GM10266 (cell line): ENCODE data around the gene FXYD4.
"Not testable (repeated sequence)": the region's sequence is repeated elsewhere in the genome, so short reads cannot be mapped to it uniquely, and the experiment has no call there.

Experiments used
- DNase-seq: peaks from one replicate; pipeline ENCODE4 v3.0.0; 2012; ENCODE audit errors: extremely low spot score
- TF ChIP-seq, protein P1 (sequence below): IDR thresholded peaks from 2 replicates; pipeline ENCODE4 v1.5.1; 2012; ENCODE audit warnings: mild to moderate bottlenecking, low read depth; ENCODE audit not compliant: control insufficient read depth, insufficient read depth; ENCODE audit errors: missing control alignments

The FXYD4 gene

DNA sequence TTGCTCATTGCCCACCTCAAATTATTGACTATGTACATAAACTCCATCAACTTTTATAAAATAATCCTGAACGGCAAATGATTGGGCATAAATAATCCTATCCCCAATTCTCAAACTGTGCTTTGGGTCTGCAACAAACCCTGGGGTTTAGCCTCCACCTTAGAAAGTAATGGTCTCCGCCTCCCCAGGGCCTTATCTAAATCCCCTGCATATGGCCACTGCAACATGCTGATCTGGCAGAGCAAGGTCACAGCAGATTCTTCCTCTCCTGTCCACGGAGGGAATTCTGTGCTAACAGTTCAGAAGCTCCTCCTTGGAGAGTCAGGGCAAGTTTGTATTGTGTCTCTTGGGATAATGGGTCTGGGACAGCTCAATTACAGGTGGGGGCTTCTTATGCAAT lies 18.4 kb downstream of the FXYD4 start:
- TF ChIP-seq, protein P1, sequence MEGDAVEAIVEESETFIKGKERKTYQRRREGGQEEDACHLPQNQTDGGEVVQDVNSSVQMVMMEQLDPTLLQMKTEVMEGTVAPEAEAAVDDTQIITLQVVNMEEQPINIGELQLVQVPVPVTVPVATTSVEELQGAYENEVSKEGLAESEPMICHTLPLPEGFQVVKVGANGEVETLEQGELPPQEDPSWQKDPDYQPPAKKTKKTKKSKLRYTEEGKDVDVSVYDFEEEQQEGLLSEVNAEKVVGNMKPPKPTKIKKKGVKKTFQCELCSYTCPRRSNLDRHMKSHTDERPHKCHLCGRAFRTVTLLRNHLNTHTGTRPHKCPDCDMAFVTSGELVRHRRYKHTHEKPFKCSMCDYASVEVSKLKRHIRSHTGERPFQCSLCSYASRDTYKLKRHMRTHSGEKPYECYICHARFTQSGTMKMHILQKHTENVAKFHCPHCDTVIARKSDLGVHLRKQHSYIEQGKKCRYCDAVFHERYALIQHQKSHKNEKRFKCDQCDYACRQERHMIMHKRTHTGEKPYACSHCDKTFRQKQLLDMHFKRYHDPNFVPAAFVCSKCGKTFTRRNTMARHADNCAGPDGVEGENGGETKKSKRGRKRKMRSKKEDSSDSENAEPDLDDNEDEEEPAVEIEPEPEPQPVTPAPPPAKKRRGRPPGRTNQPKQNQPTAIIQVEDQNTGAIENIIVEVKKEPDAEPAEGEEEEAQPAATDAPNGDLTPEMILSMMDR = no peak
- no peak for DNase-seq

DNA sequence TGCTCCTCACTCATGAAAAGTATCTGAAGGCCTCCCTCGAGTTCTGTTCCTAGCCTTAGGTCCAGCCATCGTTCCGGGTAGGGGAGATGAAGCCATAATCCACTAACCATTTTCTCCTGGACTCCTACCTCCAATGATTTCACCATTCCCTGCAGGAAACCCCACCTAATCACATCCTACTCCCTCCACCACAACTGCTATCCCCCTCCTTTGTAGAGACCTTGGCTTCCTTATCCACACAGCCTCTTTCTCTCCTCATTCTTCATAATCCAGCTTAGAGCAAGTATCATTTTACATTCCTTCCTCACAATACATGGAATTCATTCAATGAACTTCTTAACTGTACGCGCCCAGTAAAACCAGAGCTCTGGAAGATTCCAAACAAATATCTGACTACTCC lies 18.9 kb downstream of the FXYD4 start:
- no peak for DNase-seq

GRCh38 chr10:43390759-43391158 lies 19.3 kb downstream of the FXYD4 start:
- DNase-seq = no peak
- TF ChIP-seq, protein P1 = no peak

More for the DNA sequence above, 18.9 kb downstream of the FXYD4 start:
- TF ChIP-seq, protein P1 = no peak

DNA sequence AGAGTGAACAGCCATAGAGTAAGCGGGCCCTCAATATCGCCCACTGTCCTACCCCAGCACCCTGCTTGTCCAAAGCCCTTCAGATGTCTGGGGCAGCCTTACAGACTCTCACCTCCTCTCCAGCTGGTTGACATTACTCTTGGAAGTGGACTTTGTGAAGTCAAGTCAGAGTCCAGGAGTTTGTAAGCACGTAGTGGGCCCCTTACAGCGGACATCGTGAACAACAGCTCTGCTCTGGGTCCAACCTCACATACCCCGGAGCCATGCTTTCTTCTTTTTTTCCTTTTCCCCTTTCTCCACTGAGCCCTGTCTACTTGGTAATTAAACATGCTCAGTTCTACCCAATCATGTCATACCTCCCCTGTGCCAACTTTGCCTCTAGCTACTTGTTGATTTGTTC lies 20.1 kb downstream of the FXYD4 start:
- no peak for DNase-seq
- TF ChIP-seq, protein P1 = no peak

- DNase-seq = no peak
- TF ChIP-seq, protein P1 = no peak
Observed at GRCh38 chr10:43392748-43393147, 21.3 kb downstream of the FXYD4 start.

GRCh38 chr10:43393186-43393585 lies 21.8 kb downstream of the FXYD4 start:
- not testable (repeated sequence) for DNase-seq

DNA sequence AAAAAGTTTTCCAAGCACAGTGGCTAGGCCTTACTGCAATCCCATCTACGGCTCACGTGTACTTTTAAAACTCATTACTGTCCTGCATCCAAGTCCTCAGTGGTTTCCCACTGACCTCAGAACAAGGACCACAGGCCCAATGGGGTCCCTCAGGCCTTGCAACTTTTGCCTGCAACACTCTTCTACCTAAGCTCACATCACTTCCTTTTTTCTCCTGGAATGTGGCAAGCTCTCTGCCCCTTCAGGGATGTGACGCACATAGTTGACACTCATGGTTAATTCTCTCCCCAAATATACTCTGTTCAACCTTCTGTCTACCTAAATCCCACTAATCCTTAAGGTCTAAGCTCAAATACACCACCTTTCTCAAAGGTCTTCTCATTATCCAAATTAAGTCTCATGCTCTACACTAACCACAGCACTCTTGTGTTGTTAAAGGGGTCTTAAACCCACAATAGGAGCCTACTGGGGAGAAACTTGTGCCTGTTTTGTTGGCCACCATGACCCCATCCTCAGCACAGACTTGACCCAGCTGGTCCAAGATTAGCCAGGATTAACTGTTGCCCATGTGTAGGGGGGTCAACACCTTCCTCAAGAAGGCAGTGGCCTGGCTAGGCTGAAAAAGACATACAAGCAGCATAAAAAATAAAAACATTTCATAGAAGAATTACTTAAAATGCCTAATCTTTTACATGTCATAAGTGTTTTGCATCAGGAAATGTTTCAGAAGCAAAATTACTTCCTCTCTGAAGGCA lies 22.3 kb downstream of the FXYD4 start:
- DNase-seq = no peak

GRCh38 chr10:43394868-43395267 lies 23.4 kb downstream of the FXYD4 start:
- TF ChIP-seq, protein P1 = no peak
- DNase-seq = no peak

More for the DNA sequence above, 22.3 kb downstream of the FXYD4 start:
- TF ChIP-seq, protein P1 = no peak
